IPS-11a (cell line): ENCODE measurements around the gene FOS.
"Not testable (repeated sequence)": the region's sequence is repeated elsewhere in the genome, so short reads cannot be mapped to it uniquely, and the experiment has no call there.

Source experiments
- H3K4me3 ChIP-seq: one replicate; pipeline ENCODE4 v1.5.1; 2013; ENCODE audit warnings: low read depth, low read length, control low read depth

FOS gene

DNA sequence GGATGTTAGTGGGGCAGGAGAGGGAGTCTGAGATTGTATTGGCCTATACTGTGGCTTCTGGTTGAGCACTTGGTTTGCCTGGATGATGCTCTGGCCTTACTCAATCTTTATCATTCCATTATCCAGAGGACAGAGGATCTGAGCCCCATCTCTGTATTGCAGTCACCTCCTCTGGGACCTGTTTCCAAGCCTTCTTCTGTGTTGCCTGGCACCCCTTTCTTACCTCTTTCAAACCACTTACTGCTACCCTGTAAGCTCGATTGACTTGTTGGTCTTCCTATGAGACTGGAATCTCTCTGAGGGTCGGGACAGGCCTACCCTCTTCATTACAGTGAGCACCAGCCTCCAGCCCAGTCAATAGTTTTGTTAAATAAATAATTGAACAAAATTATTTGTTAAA lies 3.0 kb upstream of the FOS start:
- H3K4me3 ChIP-seq, result no peak overlapping the region

DNA sequence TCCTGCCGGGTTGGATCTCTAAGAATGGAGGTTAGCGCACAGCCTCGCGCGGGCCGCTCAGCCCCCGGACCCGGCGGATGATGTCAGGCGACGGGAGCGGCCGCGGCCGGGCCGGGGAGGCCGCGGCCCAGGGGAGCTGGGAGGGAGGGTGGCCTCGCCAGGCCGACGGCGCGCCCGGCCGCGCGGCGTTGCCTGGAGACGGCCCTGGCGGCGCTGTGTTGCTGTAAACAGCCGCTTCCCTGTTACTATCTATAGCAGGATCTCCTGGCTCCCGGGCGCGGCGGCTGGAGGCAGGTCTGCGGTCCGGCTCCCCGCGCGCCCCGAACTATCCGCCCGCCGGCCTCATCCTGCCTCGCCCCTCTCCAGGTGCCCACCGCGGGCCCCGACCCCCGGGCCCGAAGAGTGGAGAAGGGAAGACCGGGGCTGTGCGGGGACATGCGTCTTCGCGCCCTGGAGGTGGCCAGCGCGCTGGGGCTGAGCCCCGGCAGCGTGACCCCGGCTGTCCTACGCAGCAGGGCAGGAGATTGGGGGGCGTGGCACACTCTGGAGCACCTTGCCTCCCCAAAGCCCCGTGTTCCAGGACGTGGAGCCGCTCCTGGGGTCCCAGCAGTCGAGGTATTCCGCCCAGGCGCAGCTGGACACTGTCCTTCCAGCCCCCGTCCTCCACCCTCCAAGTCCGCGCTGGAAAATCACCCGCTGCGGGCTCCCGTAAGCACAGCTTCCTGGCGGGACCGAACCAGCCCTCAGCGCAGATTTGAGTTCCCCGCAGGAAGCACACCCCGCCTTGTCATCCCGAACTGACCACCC lies 1.4 kb upstream of the FOS start:
- H3K4me3 ChIP-seq, result peak overlapping the region; percentile 53

DNA sequence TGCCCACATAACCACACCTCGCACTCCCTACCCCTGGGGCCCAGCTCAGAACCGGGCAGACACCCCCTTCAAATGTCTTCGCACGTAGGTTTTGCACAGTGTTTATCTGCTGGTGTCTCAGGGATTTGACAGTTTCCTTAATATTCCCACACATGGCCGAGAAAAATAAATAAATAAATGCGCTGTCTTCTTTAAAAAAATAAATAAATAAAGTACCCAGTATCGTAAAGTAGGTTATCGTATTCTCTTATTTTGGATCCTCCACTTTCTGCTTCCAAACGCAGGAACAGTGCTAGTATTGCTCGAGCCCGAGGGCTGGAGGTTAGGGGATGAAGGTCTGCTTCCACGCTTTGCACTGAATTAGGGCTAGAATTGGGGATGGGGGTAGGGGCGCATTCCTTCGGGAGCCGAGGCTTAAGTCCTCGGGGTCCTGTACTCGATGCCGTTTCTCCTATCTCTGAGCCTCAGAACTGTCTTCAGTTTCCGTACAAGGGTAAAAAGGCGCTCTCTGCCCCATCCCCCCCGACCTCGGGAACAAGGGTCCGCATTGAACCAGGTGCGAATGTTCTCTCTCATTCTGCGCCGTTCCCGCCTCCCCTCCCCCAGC lies 710 bp upstream of the FOS start:
- H3K4me3 ChIP-seq, result peak overlapping the region; percentile 53

DNA sequence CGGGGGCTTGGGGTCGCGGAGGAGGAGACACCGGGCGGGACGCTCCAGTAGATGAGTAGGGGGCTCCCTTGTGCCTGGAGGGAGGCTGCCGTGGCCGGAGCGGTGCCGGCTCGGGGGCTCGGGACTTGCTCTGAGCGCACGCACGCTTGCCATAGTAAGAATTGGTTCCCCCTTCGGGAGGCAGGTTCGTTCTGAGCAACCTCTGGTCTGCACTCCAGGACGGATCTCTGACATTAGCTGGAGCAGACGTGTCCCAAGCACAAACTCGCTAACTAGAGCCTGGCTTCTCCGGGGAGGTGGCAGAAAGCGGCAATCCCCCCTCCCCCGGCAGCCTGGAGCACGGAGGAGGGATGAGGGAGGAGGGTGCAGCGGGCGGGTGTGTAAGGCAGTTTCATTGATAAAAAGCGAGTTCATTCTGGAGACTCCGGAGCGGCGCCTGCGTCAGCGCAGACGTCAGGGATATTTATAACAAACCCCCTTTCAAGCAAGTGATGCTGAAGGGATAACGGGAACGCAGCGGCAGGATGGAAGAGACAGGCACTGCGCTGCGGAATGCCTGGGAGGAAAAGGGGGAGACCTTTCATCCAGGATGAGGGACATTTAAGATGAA lies 630 bp downstream of the FOS start:
- H3K4me3 ChIP-seq, result peak overlapping the region; percentile 97

DNA sequence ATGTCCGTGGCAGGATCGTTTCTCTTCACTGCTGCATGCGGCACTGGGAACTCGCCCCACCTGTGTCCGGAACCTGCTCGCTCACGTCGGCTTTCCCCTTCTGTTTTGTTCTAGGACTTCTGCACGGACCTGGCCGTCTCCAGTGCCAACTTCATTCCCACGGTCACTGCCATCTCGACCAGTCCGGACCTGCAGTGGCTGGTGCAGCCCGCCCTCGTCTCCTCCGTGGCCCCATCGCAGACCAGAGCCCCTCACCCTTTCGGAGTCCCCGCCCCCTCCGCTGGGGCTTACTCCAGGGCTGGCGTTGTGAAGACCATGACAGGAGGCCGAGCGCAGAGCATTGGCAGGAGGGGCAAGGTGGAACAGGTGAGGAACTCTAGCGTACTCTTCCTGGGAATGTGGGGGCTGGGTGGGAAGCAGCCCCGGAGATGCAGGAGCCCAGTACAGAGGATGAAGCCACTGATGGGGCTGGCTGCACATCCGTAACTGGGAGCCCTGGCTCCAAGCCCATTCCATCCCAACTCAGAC lies 1.2 kb downstream of the FOS start:
- peak overlapping the region; percentile 97 for H3K4me3 ChIP-seq

DNA sequence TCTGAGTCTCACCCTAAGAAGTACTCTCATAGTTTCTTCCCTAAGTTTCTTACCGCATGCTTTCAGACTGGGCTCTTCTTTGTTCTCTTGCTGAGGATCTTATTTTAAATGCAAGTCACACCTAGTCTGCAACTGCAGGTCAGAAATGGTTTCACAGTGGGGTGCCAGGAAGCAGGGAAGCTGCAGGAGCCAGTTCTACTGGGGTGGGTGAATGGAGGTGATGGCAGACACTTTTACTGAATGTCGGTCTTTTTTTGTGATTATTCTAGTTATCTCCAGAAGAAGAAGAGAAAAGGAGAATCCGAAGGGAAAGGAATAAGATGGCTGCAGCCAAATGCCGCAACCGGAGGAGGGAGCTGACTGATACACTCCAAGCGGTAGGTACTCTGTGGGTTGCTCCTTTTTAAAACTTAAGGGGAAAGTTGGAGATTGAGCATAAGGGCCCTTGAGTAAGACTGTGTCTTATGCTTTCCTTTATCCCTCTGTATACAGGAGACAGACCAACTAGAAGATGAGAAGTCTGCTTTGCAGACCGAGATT lies 1.7 kb downstream of the FOS start:
- H3K4me3 ChIP-seq, result peak overlapping the region; percentile 97

DNA sequence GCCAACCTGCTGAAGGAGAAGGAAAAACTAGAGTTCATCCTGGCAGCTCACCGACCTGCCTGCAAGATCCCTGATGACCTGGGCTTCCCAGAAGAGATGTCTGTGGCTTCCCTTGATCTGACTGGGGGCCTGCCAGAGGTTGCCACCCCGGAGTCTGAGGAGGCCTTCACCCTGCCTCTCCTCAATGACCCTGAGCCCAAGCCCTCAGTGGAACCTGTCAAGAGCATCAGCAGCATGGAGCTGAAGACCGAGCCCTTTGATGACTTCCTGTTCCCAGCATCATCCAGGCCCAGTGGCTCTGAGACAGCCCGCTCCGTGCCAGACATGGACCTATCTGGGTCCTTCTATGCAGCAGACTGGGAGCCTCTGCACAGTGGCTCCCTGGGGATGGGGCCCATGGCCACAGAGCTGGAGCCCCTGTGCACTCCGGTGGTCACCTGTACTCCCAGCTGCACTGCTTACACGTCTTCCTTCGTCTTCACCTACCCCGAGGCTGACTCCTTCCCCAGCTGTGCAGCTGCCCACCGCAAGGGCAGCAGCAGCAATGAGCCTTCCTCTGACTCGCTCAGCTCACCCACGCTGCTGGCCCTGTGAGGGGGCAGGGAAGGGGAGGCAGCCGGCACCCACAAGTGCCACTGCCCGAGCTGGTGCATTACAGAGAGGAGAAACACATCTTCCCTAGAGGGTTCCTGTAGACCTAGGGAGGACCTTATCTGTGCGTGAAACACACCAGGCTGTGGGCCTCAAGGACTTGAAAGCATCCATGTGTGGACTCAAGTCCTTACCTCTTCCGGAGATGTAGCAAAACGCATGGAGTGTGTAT lies 2.4 kb downstream of the FOS start:
- H3K4me3 ChIP-seq, result peak overlapping the region; percentile 97

DNA sequence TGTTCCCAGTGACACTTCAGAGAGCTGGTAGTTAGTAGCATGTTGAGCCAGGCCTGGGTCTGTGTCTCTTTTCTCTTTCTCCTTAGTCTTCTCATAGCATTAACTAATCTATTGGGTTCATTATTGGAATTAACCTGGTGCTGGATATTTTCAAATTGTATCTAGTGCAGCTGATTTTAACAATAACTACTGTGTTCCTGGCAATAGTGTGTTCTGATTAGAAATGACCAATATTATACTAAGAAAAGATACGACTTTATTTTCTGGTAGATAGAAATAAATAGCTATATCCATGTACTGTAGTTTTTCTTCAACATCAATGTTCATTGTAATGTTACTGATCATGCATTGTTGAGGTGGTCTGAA lies 3.0 kb downstream of the FOS start:
- no peak overlapping the region for H3K4me3 ChIP-seq

DNA sequence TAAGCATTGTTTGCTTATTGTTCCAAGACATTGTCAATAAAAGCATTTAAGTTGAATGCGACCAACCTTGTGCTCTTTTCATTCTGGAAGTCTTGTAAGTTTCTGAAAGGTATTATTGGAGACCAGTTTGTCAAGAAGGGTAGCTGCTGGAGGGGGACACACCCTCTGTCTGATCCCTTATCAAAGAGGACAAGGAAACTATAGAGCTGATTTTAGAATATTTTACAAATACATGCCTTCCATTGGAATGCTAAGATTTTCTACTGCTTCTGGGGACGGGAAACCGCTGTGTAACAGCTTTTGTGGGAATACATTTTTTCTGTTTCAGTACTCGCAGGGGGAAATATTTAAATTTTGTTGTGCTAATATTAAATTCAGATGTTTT lies 3.5 kb downstream of the FOS start:
- no peak overlapping the region for H3K4me3 ChIP-seq

DNA sequence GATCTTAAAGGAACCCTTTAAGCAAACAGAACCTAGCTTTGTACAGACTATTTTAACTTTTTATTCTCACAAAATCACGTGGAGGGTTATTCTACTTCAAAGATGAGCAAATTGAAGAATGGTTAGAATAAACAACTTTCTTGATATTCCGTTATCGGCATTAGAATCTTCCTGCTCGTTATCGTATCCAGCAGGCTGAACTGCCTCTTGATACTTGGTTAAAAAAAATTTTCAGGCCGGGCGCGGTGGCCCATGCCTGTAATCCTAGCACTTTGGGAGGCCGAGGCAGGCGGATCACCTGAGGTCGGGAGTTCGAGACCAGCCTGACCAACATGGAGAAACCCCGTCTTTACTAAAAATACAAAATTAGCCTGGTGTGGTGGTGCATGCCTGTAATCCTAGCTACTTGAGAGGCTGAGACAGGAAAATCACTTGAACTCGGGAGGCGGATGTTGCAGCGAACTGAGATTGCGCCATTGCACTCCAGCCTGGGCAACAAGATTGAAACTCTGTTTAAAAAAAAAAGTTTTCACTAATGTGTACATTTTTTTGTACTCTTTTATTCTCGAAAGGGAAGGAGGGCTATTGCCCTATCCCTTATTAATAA lies 4.0 kb downstream of the FOS start:
- not testable (repeated sequence) for H3K4me3 ChIP-seq

DNA sequence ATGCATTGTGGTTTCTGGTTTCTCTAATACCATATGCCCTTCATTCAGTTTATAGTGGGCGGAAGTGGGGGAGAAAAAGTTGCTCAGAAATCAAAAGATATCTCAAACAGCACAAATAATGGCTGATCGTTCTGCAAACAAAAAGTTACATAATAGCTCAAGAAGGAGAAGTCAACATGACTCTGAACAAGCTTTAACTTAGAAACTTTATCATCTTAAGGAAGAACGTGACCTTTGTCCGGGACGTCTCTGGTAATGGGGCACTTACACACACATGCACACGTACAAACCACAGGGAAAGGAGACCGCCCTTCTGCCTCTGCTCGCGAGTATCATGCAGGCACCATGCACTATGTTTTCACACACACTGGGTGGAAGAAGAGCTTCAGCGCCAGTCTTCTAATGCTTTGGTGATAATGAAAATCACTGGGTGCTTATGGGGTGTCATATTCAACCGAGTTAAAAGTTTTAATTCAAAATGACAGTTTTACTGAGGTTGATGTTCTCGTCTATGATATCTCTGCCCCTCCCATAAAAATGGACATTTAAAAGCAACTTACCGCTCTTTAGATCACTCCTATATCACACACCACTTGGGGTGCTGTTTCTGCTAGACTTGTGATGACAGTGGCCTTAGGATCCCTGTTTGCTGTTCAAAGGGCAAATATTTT lies 4.7 kb downstream of the FOS start:
- H3K4me3 ChIP-seq, result no peak overlapping the region

DNA sequence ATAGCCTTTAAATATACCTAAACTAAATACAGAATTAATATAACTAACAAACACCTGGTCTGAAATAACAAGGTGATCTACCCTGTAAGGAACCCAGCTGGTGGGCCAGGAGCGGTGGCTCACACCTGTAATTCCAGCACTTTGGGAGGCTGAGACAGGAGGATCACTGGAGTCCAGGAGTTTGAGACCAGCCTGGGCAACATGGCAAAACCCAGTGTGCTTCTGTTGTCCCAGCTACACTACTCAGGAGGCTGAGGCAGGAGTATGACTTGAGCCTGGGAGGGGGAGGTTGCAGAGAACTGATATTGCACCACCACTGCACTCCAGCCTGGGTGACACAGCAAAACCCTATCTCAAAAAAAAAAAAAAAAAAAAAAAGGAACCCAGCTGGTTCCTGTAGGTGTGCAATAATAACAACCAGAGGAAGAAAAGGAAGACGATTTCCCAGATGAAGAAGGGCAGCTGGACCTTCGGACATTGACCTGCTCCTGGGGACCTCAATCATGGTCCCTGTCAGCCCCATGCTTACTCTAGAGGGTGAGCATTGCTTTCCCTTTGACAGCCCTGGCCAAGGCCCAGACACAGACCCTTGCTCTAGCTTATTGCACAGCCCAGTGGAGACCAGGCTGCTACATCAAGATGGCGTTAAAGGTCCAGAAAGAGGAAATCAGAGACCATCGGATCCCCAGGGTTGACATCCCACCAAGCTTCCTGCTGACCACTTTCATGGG lies 5.4 kb downstream of the FOS start:
- no peak overlapping the region for H3K4me3 ChIP-seq

DNA sequence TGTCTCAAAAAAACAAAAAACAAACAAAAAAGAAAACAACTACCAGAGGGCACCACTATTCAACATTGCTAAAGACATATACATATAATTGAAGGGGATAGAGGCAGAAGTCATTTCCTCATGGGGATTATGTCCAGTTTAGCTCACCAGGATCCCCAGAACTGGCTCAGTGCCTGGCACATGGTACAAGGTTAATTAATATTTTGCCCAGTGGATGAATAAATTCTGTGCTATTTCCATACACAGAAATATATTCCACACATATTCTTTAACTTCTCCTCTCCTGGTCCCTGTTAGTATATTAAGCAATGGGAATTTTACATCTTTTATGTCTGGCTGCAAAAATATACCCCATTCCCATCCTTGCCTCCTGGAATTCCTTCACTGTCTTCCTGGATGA lies 6.7 kb downstream of the FOS start:
- H3K4me3 ChIP-seq, result no peak overlapping the region

DNA sequence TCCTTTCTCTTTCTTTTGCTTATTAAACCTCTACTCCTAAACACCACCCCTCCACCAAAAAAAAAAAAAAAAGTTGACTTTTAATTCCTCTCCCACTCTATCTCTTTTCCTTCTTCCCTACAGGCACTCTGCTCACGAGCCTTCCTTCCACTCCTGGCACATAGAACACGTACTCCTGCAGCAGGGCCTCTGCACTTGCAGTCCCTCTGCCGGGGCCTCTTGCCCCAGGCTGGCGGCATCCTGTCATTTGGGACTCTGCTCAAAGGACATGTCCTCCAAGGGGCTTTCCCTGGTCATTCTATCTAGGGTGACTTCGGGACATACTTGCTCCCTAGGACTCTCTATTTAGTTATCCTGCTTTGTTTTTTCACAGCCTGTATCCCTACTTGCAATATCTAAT lies 7.7 kb downstream of the FOS start:
- H3K4me3 ChIP-seq, result no peak overlapping the region

DNA sequence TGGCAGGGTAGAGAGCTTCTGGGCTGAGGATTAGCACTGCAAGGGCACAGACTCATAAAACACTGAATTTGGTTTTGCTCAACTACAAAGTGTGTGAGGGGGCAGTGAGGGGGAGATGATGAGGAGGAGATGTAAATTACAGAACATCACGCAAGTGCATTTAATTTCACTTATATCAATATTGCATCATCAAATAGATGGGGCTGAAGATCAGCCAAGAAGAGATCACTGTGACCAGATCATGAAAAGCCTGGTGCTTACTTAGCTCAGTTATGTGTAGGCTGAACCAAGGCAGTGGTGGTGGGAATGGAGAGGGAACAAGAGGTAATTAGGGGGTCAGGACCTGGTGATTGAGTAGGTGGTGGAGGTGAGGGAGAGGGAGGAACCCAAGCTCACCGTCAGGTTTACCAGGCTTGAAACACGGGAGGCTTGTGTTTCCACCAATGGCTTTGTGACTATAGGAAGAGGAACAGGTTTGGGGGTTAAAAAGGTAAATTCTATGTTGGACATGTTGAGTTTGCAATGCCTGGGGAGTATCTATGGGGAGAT lies 11.3 kb downstream of the FOS start:
- no peak overlapping the region for H3K4me3 ChIP-seq

DNA sequence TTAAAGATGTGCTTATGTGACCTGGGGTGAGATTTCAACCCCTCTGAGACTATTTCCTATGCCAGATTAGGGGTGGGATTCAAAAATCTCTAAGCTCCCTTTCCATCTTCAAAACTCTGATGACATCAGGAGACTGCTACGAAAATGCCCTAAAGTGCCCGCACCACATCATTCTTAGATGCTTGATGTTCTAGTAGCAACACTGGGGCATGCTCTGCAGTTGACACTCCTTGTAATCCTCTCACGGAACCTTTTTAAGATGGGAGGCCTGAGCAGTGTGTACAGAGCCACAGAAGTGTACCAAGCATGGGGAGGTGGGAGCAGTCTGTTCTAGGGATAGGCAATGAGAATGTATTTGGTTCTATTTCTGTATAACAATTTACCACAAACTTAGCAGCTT lies 12.2 kb downstream of the FOS start:
- no peak overlapping the region for H3K4me3 ChIP-seq

DNA sequence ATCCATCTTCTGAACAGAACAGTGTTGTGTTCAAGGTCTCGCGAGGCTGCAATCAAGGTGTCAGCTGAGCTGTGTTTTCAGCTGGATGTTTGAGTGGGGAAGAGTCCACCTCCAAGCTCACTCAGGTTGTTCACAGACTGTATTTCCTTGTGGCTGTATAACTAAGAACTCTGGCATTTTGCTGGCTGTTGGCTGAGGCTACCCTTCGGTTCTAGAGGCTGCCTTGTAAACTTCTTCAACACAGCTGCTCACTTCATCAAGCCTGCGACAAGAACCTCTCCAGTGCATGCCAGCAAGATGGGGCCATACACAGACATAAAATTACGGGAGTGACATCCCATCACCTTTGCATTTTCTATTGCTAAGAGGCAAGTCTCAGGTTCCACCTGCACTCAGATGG lies 12.7 kb downstream of the FOS start:
- H3K4me3 ChIP-seq, result no peak overlapping the region

DNA sequence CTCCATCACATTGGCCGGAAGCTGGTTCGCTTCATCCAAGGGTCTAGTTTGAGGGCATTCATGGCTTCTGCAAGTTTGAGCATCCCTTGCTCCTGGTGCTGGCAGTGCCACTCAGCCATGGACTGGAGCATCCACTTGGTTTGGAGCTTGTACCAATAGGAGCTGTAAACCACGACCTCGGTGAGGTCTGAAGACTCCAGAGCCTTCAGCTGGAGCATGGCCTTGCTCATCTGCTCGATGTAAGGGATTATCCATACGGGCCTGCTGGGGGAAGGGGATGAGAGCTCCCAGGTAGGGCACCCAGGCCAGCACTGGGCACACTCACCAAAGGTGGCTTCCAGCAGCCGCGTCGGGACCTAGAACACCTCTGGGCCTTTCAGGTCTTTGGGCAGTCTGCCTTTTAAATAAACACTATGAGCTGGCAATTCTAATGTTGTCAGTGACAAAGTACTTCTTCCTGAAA lies 13.5 kb downstream of the FOS start:
- H3K4me3 ChIP-seq, result no peak overlapping the region

DNA sequence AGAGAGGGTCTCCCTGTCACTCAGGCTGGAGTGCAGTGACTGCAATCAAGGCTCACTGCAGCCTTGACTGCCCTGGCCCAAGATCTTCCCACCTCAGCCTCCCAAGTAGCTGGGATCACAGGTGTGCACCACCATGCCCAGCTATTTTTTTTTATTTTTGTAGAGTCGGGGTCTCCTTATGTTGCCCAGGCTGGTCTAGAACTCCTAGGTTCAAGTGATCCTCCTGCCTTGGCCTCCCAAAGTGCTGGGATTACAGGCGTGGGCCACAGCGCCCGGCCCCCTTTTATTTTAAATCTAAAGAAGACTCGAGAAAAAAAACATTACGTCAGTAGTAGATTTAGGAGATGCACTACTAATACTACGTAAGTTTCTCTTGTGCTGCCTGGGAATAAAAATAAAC lies 14.3 kb downstream of the FOS start:
- H3K4me3 ChIP-seq, result no peak overlapping the region
